Stimulated activated CD8-positive, alpha-beta memory T cell treated with anti-CD3 and anti-CD28 coated beads, Interleukin-15, amount 100 ng/mL, for 24 hours (primary cell): ENCODE results near the gene KIAA1958.
"Not testable (repeated sequence)": the region's sequence is repeated elsewhere in the genome, so short reads cannot be mapped to it uniquely, and the experiment has no call there.

Source experiments
- DNase-seq: peaks from one replicate; pipeline ENCODE4 v3.0.0-alpha.2; 2020; ENCODE audit warnings: low read depth

KIAA1958 gene

GRCh38 chr9:112555844-112556482 is 69.3 kb downstream of the KIAA1958 start:
- no peak for DNase-seq

- DNase-seq = no peak
Measured at GRCh38 chr9:112556497-112557442, 70.1 kb downstream of the KIAA1958 start.

- no peak for DNase-seq
Measured at GRCh38 chr9:112558476-112558875, 71.8 kb downstream of the KIAA1958 start.

DNA sequence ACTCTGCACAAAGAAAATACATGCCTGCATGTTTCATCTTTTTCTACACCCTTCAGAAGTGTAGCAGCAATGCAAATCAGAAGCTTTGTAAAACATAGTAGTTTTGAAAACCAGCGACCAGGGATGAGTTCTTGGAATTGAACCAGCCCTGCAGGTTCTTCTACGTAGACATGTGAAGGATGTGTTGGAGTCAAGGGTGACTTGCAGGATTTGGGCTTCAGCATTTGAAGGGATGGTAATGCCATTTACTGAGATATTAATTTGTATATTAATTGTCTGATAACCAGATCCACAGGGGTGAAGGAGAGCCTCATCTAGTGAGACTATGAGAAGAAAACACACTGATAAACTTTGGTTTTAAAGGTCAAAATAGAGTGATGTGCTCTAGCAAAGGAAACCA is 72.4 kb downstream of the KIAA1958 start:
- DNase-seq = no peak

GRCh38 chr9:112559629-112560413 is 73.2 kb downstream of the KIAA1958 start:
- DNase-seq = no peak

GRCh38 chr9:112562235-112562958 is 75.8 kb downstream of the KIAA1958 start:
- no peak for DNase-seq

DNA sequence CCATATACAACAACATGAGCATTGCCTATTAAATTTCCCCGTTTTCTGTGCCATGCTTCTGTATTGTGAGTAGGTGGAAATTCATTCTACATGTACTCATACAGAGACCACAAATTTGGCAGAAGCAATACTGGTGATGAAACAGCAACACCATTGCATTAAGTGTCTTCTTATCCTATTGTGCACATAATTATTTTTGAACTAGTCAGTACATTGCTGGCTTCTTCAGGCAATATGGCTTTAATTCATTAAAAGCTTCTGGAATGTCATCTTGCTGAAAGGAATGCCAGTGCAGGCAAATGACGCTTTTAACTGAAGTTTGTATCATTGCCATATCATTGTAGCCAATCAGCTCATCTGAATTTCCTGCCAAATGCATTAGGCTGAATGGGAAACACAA is 82.6 kb downstream of the KIAA1958 start:
- DNase-seq = no peak

GRCh38 chr9:112570671-112571167 is 84.1 kb downstream of the KIAA1958 start:
- DNase-seq = no peak

DNA sequence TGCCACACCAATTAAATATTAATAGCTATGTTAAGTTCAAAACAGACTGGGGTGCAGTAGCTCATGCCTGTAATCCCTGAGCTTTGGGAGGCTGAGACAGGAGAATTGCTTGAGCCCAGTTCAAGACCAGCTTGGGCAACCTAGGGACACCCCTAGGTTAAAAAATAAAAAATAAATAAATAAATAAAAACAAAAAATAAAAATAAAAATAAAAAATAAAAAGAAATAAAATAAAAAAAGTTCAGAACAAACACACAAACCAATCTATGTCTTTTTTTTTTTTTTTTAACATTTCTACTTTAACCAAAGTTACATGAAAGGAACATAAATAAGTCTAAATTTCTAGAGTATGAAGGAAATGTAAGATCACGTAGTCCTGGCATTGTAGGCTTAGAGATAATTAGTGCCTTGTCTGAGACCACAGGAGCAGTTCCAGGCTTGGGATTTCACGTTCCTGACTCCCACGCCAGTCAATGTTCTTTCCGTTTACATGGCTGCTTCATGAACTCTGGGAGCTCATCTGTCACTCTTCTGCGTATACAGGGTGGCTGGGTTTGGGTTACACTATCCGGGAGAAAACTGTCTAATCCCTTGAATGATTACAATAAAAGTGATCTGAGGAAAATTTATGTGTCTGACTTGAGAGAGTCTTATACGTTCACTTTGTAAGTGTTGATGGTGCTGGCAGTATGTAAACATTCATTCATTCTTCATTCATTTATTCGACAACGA is 85.2 kb downstream of the KIAA1958 start:
- no peak for DNase-seq

DNA sequence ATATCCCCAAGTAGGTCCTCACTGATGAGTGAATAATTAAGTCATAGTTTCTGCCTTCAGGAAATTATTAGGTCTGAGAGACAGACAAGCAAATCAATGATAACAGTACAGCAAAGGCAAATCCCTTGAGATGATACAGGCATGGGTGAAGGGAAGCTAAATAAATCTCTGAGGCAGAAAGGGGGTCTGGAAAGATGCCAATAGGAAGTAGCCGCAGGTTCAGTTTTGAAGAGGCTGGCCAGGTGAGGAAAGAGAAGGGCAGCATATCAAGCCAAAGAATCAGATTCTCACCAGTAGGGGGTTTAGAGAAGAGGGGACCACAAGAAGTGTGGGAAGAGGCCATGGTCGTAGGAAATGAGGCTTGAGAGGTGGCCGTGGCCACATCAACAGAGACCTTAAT is 85.8 kb downstream of the KIAA1958 start:
- no peak for DNase-seq

GRCh38 chr9:112574008-112574407 is 87.4 kb downstream of the KIAA1958 start:
- no peak for DNase-seq

- no peak for DNase-seq
Measured at GRCh38 chr9:112575107-112575506, 88.5 kb downstream of the KIAA1958 start.

DNA sequence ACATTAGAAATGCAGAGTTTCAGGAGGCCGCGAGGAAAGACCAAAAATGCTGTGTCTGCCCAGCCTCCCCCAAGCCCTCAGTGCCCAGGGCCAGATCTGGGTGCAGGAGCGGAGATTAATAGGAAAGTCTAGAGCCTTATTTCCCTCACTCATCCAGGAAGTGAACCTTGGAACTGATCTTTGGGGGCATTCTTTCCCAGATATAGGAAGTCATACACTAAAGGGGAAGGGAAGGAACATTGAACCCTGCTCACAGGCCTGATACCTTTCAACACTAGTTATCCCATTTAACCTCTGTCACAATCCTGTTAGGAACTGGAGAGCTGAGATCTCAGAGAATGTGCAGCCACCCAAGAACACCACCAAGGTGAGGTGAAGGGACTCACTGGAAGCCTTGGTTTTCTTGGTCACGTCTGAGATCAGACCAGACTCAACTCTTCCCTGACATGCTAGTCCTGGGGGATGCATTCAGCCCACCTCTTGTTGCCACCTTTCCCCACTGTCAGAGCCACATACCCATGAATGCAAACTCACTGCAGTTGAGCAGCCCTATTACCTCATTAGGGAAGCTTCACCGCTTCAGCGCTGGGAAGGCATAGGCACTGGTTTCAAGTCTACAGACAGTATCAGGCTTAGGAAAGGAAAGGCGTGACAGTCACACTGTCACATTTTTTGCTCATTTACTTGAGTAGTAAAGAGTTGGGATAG is 95.0 kb downstream of the KIAA1958 start:
- no peak for DNase-seq

DNA sequence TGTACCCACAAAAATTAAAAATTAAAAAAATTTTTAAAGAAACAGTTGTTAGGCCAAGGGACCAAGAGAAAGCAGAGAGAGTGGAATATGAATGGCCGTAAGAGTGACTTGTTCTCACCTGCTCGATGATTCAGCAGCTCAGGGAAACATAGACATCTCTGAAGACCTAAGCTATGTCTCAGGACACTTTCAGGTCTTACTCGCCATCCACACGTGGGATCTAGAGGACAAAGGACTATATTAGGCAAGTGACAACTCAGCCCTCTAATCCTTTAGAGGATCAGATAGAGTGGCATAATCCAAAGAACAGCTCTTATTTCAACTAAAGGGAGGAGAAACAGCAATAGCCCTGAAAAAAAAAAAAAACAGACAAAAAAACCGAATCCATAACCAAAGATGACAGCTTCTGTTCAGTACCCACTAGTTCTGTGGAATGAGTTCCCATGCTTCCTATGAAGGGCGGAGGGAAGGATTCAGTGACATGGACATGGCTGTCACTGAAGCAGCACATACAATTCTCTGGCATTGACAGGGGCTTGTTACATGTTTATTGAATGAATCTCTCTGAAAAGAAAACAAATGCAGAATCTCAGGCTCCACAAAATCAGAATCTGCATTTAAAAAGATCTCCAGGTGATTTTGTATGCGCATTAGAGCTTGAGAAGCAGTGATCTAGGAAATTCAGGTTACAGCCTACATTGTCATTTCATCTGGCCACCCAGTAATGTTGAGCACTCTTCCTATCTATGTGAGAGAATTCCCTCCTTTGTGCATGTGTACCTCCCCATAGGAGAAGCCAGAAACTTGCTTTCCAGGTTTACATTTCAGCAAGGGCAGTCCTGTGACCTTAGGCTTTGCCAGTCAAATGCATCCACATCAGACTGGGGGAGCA is 96.0 kb downstream of the KIAA1958 start:
- DNase-seq = no peak

GRCh38 chr9:112586599-112587155 is 100.0 kb downstream of the KIAA1958 start:
- no peak for DNase-seq

GRCh38 chr9:112591875-112592274 is 105.2 kb downstream of the KIAA1958 start:
- DNase-seq = not testable (repeated sequence)

GRCh38 chr9:112599732-112600131 is 113.1 kb downstream of the KIAA1958 start:
- no peak for DNase-seq

- no peak for DNase-seq
Measured at GRCh38 chr9:112601636-112602035, 115.0 kb downstream of the KIAA1958 start.

DNA sequence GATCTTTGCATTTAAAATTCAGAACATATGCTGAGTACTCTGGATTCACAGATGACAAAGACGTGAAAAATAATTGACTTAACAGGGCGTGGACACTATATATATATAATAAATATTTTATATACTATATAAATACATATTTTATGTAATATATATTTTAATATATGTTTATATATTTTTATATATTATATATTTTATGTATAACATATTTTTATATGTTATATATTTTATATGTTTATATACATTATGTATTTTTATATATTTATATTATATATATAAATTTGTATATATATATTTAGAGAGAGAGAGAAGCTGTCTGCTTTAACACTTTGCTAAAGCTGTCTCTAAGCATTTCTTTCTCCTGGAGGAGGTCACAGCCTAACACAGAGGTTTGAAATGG is 118.2 kb downstream of the KIAA1958 start:
- no peak for DNase-seq
